ENCODE data around the gene C1orf87. TPM values are rescaled to one million over a fixed set of nuclear protein-coding genes. Genes with fewer than 3 reads are reported as not detected.

C1orf87 gene
- total RNA-seq, 1 experiment from 2014 or later = not detected

- H3K4me2 ChIP-seq (ENCODE audit: low read length) = no peak overlapping the region
- H3K4me3 ChIP-seq (replicated peaks in 1 of 2; ENCODE audit: low read depth in 1 of 2, low read length in 2 of 2) = no peak overlapping the region
- ATAC-seq = no peak
- CTCF ChIA-PET = no interaction called here
- H3K9ac ChIP-seq (ENCODE audit: low read length) = no peak overlapping the region
- no peaks in the 10 kb centered on the region for H3K36me3 ChIP-seq (ENCODE audit: control insufficient read depth in 1 of 2, insufficient read depth in 2 of 2, low read length in 2 of 2)
- H3K27ac ChIP-seq (ENCODE audit: low read depth, low read length) = no peak overlapping the region
- RAD21 ChIA-PET (ENCODE audit: low non-redundant PET in 1 of 2, low total read pairs in 2 of 2, uncharacterized antibody in 2 of 2, unreplicated experiment in 2 of 2) = no interaction called here
- DNase-seq (ENCODE audit: low read depth, low spot score) = no peak
- intact Hi-C loops (cut with micrococcal nuclease) = loop anchor here (10.0 kb wide), 3 partner anchors 437 to 1877 kb away; no protein-coding TSS in a partner anchor
- H3K79me2 ChIP-seq (ENCODE audit: insufficient read depth, low read length) = no peaks in the 10 kb centered on the region
- POLR2A ChIA-PET = no interaction called here
- BruUV-seq (replicated peaks) = no TSS peak
- H3K9me3 ChIP-seq (ENCODE audit: control insufficient read depth in 1 of 2, insufficient read depth in 1 of 2, low read depth in 1 of 2, low read length in 2 of 2) = no peaks in the 10 kb centered on the region
- peaks cover 0 to 4% of the 10 kb centered on the region in 2 experiments; a peak in 1 of 4 replicates for H3K4me1 ChIP-seq (ENCODE audit: control insufficient read depth in 1 of 2, insufficient read depth in 2 of 2, low read length in 2 of 2)
- TF ChIP-seq ELF1 (IDR thresholded peaks at IDR 0.05; ENCODE audit: borderline replicate concordance, low read depth) (no peak), SRF (IDR thresholded peaks at IDR 0.05; ENCODE audit: low read depth) (no peak), REST (IDR thresholded peaks at IDR 0.05; ENCODE audit: low read depth) (no peak), ATF3 (IDR thresholded peaks at IDR 0.05) (no peak), EGR1 (IDR thresholded peaks at IDR 0.05; ENCODE audit: low read depth) (no peak), CEBPB (IDR thresholded peaks at IDR 0.05; ENCODE audit: low read depth) (no peak), ZNF274 (IDR thresholded peaks at IDR 0.05; ENCODE audit: low read depth, low read length) (no peak), CBX3 (IDR thresholded peaks at IDR 0.05; ENCODE audit: low read depth) (no peak), POLR2AphosphoS5 (IDR thresholded peaks at IDR 0.05; ENCODE audit: low read depth, low read length) (no peak), ZBTB33 (IDR thresholded peaks at IDR 0.05; ENCODE audit: extremely low read depth, insufficient replicate concordance, low read length) (no peak), JUND (IDR thresholded peaks at IDR 0.05) (no peak), EZH2 (IDR thresholded peaks at IDR 0.05) (no peak), FOSL1 (IDR thresholded peaks at IDR 0.05; ENCODE audit: low read depth) (no peak), MAX (IDR thresholded peaks at IDR 0.05) (no peak), RAD21 (IDR thresholded peaks at IDR 0.05; ENCODE audit: low read depth) (no peak)
- H3K9me2 ChIP-seq (ENCODE audit: insufficient read depth) = no peaks in the 10 kb centered on the region
- no peaks in the 10 kb centered on the region for H4K20me1 ChIP-seq (ENCODE audit: insufficient read depth)
- no peak overlapping the region for H2AFZ ChIP-seq (ENCODE audit: low read depth, low read length, poor library complexity, severe bottlenecking)
- H3K27me3 ChIP-seq (ENCODE audit: insufficient read depth, low read length) = peaks cover 10% of the 10 kb centered on the region; the same call in 1 of the 2 replicates
These were observed 95.5 kb downstream of the C1orf87 start for GRCh38 chr1:59978026-59978425.
